OCI-LY7 (cell line): ENCODE data around the gene ACTC1.

Experiments used
- EZH2phosphoT487 ChIP-seq: fragments of 200-600 bp; sonication (generic); IDR thresholded peaks from 2 replicates; pipeline ENCODE4 v1.6.1; 2018; ENCODE audit warnings: low read depth, borderline replicate concordance, mild to moderate bottlenecking, mixed run types, antibody characterized with exemption, low read length, moderate library complexity, mixed read lengths
- TF ChIP-seq, protein P1 (sequence below): fragments of 200-600 bp; sonication (generic); conservative IDR thresholded peaks from 2 replicates; pipeline ENCODE4 v1.5.1; 2014; ENCODE audit warnings: mild to moderate bottlenecking, antibody characterized with exemption, low read length, moderate library complexity, mixed read lengths

DNA sequence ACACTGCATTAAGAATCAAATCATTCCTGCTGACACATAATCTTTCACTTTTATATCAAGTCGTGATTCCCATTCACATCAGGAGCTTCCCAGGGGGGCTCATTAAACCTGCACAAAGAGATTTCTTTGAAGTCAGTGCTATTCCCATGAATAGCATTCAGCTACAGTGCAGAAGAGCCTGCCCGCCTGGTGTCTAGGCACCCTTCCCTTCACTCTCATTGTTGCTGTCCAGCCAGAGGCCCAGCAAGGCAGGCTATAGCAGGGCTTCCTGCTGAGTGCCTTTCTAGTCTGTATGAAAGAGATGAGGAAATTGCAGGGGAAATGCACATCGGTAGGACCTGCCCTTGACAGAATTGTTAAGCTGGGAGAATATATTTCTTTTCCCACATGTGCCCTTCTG lies 36.0 kb downstream of the ACTC1 start:
- TF ChIP-seq, protein P1, sequence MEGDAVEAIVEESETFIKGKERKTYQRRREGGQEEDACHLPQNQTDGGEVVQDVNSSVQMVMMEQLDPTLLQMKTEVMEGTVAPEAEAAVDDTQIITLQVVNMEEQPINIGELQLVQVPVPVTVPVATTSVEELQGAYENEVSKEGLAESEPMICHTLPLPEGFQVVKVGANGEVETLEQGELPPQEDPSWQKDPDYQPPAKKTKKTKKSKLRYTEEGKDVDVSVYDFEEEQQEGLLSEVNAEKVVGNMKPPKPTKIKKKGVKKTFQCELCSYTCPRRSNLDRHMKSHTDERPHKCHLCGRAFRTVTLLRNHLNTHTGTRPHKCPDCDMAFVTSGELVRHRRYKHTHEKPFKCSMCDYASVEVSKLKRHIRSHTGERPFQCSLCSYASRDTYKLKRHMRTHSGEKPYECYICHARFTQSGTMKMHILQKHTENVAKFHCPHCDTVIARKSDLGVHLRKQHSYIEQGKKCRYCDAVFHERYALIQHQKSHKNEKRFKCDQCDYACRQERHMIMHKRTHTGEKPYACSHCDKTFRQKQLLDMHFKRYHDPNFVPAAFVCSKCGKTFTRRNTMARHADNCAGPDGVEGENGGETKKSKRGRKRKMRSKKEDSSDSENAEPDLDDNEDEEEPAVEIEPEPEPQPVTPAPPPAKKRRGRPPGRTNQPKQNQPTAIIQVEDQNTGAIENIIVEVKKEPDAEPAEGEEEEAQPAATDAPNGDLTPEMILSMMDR, result no peak
- no peak for TF ChIP-seq EZH2phosphoT487
